ENCODE results near the gene C19orf12.

C19orf12 gene

DNA sequence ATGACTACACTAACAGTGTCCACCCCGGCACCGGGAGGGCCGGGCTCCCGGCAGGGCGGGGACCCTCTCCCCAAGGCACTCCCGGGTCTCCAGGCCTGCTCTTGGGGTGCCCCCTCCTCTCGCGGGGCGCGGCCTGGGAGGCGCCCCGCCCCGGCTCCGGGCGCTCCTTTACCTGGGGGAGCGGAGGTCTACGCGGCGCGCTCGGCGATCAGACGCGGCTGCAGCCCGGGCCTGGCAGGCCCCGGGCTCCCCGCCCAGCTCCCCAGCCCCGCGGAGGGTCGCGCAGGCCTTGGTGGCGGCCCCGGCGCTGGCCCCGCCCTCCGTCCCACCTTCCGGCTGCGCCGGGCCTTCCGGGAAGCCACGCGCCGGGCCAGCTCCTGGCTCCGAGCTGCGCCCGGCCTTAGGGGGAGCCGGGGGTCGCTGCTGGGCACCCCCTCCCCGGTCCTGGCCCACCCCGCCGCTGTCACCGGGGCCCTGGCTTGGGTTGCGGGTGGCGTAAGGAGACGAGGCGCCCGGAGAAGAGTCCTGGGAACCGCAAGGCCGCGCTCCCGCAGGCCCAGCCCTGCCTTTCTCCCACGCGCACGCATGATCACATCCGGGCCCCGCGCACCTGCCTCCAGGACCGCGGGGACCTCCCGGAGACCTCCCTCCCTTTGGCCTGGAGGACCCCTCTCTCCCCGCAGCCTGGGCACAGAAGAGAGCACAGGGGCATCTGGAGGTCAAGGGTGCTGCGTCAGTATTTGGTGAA is at the start of gene C19orf12:
Gene C19orf12, minus strand, starts transcription at position 309 of the 748 bp plus-strand sequence. CDS start 6,848 bp downstream, outside the sequence.
- no peak for DNase-seq

GRCh38 chr19:29764361-29764760 is 49.3 kb upstream of the C19orf12 start:
- no peak for DNase-seq

GRCh38 chr19:29763196-29763595 is 48.1 kb upstream of the C19orf12 start:
- DNase-seq: no peak

GRCh38 chr19:29761575-29762232 is 46.6 kb upstream of the C19orf12 start:
- no peak for DNase-seq

DNA sequence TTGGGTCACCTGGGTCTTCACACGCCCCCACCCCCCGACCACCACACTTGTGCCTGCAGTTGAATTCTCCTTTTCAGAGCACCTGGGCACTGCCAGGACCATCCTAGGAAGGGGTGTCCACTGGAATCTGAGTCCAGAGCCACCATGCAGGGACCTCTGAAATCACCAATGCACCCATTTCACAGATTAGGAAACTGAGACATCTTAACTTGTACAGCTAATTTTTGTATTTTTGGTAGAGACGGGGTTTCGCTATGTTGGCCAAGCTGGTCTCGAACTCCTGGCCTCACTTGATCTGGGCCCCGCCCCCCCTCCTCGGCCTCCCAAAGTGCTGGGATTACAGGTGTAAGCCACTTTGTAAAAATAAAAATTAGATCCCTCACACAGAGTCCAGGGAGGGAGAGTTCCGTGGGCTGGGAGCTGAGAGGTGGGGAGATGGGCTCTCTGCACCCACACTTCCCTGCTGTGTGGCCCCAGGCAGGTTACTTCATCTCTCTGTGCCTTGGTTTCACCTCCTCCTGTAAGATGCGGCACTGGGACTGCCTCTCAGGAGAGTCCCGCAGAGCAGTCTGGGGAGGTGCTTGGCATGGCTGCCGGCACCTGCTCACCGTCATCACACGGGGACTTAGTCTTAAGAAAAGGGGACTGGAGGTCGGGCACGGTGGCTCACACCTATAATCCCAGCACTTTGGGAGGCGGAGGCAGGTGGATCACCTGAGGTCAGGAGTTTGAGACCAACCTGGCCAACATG is 45.9 kb upstream of the C19orf12 start:
- DNase-seq: no peak

DNA sequence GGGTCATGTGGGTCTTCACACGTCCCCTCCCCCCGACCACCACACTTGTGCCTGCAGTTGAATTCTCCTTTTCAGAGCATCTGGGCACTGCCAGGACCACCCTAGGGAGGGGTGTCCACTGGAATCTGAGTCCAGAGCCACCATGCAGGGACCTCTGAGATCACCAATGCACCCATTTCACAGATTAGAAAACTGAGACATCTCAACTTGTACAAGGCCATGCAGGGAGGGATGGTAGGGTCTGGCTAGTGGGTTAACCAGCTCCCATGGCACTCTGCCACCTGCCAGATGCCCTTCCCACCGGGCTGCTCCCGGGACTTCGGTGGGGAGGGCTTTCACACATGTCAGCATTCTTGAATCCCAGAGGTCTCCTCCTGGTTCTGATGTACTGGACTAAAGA is 44.3 kb upstream of the C19orf12 start:
- DNase-seq: no peak

- DNase-seq: no peak
Observed at GRCh38 chr19:29758863-29759262, 43.8 kb upstream of the C19orf12 start.

- no peak for DNase-seq
Observed at GRCh38 chr19:29757551-29757950, 42.5 kb upstream of the C19orf12 start.

GRCh38 chr19:29753934-29754305 is 38.9 kb upstream of the C19orf12 start:
- no peak for DNase-seq

DNA sequence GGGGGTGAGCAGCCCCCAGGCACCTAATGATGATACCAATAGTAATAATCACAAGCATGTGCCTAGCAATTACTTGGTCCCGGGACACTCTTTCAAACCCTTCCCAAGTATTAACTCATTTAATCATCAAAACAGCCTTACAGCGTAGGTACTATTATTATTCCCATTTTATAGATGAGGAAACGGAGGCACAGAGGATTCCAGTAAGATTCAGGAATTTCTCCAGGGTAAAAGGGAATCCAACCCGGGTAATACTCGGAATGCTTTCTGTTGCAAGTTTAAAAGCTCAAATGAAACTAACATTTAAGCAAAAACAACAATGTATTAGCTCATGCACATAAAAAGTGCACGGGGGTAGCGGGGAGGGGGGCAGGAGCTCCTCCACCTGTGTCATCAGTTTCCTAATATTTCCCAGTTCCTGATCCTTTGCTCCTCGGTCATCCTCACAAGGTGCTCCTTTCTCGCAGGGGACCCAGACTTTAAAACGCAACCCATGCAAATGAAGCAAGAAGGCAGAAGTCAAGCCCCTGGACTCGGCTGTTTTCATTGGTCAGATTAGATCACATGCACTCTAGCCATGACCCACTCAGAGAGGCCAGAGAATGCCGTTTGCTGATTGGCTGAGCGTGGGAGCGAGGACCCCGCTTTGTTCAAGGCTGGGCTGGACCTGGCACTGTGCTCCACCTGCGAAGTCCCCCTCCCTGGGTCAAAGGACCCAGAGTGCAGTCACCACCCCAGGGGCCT is 38.3 kb upstream of the C19orf12 start:
- no peak for DNase-seq

DNA sequence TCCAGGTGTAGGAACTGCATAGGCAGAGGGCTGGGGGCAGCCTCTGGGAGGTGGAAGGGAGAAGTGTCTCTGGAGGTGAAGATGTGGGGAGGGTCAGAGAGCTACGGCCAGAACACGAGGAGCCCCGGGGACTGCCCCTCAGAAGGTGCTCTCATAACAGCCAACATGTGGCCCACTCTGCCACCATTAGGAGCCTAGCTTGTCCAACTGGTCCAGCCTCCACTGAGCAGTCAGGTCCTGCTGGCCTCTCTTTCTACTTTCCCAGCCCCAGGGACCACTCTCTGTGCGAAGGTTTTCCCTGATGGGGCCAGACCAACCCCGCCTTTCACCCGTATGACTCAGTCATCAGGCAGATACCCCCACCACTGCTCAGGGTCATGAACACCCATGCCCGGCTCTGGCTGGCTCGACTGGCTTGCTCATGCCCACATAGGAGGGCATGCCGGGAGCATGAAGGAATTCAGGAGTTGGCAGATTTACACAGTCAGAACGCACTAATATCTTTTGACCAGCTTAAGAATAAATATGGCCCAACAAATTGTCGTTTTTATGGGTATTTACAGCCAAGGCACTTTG is 37.5 kb upstream of the C19orf12 start:
- DNase-seq: no peak

DNA sequence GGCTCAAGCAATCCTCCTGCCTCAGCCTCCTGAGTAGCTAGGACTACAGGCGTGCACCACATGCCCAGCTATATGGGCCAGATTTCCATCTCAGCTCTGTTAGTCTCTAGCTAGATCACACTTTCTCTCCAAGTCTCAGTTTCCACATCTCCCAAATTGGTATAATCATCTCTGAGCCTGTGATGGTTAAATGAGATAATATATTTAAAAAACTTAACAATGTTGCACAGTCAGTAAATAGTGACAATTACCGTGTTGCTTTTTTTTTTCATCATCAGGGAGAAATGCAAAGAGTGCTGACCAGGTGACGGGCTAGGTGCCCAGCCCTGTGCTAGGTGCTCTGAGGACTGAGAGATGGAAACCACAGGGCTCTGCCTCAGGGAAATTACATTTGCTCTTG is 36.9 kb upstream of the C19orf12 start:
- no peak for DNase-seq

DNA sequence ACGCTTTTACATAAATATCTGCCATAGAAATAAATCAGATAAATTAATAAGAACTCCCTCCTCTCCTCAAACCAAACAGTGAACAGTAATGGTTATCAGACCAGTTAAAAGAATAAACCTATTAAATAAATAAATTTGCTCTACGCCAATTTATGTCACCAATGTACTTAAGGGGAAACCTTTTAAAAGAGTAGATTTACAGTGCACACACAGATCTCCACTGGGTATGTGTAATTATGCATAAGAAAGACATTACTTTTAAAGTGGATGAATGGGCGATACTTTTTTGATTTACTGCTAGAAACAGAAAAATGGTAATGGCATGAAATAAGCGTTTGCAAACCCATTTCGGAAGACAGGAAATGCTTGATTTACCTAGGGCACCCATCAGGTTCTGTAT is 34.9 kb upstream of the C19orf12 start:
- no peak for DNase-seq

- no peak for DNase-seq
Observed at GRCh38 chr19:29748996-29749849, 34.2 kb upstream of the C19orf12 start.

DNA sequence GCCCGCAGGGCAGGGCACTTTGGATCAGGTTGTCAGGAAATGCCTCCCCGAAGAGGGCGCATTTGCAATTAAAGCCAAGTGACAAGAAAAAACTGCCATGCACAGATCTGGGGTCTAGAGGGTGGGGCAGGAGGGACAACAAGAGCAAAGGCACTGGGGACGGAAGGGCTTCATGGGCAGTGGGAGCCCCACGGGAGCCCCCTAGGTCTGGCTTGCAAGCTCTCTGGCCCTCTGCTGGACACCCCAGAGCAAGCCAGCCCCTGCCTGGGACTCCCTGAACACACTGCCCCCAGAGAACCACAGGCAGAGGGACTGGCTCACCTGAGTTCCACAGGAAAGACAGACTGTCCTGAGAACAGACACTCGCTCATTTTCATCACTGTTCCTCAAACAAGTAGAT is 30.2 kb upstream of the C19orf12 start:
- no peak for DNase-seq

- DNase-seq: no peak
Observed at GRCh38 chr19:29743681-29744080, 28.6 kb upstream of the C19orf12 start.

- DNase-seq: peak; percentile 35
Observed at GRCh38 chr19:29741776-29742175, 26.7 kb upstream of the C19orf12 start.

DNA sequence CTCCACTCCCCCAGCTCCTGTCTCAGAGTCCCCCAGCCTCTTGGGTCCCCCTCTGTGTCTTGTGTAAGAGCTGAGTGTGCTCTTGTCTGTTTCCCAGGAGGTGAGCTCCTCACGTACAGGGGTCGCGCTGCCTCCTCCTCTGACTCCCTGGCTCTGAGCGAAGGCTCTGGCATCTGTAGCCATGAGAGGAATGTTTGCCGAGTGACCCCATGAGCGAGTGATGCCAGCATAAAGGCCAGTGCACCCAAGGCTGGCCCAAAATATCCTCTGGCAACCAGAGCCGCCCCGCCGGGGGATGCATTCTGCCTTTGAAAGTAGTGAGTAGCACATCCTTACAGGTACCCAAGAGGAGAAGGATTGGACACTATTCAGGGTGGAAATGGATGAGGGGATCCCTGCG is 26.2 kb upstream of the C19orf12 start:
- no peak for DNase-seq

DNA sequence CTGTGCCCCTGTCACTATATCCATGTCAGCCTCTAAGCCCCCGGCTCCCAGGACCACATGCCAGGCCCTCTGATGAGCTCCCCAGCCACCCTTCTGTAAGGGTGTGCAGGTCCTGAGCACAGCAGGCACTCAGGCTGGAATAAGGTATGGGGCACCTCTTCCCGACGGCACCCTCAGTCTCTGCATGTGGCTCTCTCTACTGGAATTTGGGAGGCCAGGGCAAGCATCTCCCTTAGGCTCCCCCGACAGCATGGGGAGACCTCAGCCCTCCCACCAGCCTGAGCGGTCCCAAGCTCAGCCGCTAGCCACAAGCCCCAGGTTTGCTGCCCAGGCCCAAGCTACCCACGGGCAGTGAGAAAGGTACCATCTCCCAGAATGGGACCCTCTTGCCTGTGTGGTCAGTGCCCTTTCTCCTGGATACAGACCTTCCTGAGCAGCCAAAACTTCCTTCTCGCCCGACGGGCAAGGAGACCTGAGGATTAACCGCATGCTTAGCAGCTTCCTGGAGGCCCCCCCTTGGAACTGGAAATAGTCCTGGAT is 22.5 kb upstream of the C19orf12 start:
- DNase-seq: no peak

DNA sequence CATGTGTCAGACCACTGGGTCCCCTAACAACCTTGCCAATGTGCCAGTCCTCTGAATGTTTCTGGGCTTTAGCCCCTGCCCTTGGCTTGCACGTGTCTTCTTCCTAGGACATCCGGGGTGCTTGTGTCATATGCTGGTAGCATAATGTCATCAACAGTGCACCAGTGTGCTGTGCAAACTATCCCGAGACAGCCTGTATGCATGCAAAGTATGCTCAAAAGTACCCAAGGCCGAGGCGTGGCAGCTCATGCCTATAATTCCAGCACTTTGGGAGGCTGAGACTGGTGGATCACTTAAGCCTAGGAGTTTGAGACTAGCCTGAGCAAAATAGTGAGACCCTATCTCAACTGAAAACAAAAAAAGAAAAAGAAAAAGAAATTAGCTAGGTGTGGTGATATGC is 20.8 kb upstream of the C19orf12 start:
- DNase-seq: no peak

DNA sequence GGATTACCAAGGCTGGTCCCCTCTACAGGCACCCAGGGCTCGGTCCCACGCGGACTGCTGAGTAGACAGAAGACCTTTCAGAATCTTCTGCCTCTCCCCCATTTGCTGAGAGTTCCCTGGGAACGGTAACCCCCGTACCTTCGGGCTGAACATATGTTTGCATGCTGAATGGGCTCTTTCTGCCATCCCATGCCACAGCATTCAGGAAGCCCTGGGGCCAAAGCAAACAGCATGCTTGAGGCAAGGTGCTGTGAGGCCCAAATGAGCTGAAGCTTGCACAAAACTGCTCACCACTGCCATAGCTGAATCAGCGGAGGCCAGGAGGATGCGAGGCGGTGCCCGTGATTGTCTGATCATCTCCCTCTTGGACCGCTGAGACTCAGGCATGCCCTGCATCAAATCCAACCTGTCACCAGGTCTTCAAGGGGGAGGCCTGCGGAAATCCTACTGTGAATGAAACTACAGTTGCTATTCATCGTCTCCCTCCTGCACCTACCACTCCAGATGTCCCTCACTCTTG is 16.3 kb upstream of the C19orf12 start:
- DNase-seq: no peak
